ENCODE data around the gene THADA.

The THADA gene

DNA sequence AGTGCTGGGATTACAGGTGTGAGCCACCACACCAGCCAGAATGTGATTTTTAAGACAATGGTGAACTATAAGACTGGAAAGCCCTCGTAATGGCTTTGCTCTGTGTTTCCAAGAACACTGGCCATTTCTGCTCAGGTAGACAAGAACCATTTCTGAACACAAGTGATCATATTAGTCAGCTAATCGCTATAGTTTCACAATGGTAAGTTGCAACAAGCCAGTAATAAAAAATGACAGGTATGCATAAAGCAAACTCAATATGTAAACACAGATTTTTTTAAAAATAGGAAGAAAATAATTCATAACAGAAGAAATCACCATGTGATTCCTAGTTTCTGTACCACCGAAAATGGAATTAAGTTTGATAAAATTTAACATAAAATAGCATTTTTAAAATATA is 166.5 kb downstream of the THADA start:
- no peaks in the 10 kb centered on the region for H3K9me3 ChIP-seq (ENCODE audit: control extremely low read depth in 1 of 5, control insufficient read depth in 4 of 5, insufficient read depth in 2 of 5, low read depth in 1 of 5, low read length in 4 of 5)
- POLR2A ChIA-PET, result no interaction called here
- WGBS (ENCODE audit: insufficient coverage), result 100% methylated on average over 1 of the region's 3 CpGs

DNA sequence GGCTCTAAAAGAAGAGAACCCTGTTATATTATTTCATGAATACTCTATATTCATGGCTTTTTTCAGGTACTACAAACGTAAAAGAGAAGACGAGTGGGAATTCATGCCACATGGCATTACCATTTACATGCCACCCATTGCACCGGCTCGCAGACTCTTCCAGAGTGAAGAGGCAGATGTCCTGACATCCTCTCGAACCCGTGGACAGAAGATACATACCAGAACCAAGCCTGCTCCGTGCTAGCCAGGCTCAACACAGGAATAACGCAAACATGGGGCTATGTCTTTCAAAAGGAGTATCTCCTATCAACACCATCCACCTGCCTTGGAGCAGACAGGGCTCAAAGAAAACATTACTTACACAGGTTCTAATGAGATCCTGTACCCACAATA is 168.8 kb downstream of the THADA start:
- Histone ChIP-seq H3K27ac (ENCODE audit: insufficient read depth in 1 of 2, low read depth in 1 of 2, low read length in 2 of 2, poor library complexity in 1 of 2, severe bottlenecking in 2 of 2) (peak overlapping the region; percentile 83 to 91), H3K36me3 (ENCODE audit: control insufficient read depth in 4 of 4, insufficient read depth in 4 of 4, low read length in 3 of 4) (peaks cover 0 to 8% (median 0%) of the 10 kb centered on the region in 4 experiments), H3K4me3 (ENCODE audit: control insufficient read depth in 1 of 7, extremely low read depth in 1 of 7, insufficient read depth in 4 of 7, low read depth in 2 of 7, low read length in 6 of 7) (no peak overlapping the region), H3K4me1 (ENCODE audit: control extremely low read depth in 1 of 4, control insufficient read depth in 4 of 4, insufficient read depth in 4 of 4, low read length in 3 of 4) (peaks cover 18 to 38% (median 32%) of the 10 kb centered on the region in 4 experiments), H3K27me3 (replicated peaks in 2 of 5; ENCODE audit: control insufficient read depth in 4 of 5, insufficient read depth in 5 of 5, low read length in 4 of 5) (no peaks in the 10 kb centered on the region), H3K9me3 (ENCODE audit: control extremely low read depth in 1 of 5, control insufficient read depth in 4 of 5, insufficient read depth in 2 of 5, low read depth in 1 of 5, low read length in 4 of 5) (no peaks in the 10 kb centered on the region)
- 96% methylated on average over 7 of the region's 8 CpGs for WGBS (ENCODE audit: insufficient coverage)
- no peak for DNase-seq
- POLR2A ChIA-PET, result no interaction called here
- CTCF ChIA-PET, result interaction anchor here (0.9 to 1.1 kb wide), 2 partner anchors 16 to 50 kb away, joined by 3 read pairs; no protein-coding TSS in a partner anchor

More for the DNA sequence above, 166.5 kb downstream of the THADA start:
- no peaks in the 10 kb centered on the region for H3K27me3 ChIP-seq (replicated peaks in 2 of 5; ENCODE audit: control insufficient read depth in 4 of 5, insufficient read depth in 5 of 5, low read length in 4 of 5)
- DNase-seq, result no peak
- no peak overlapping the region for H3K27ac ChIP-seq (ENCODE audit: insufficient read depth in 1 of 2, low read depth in 1 of 2, low read length in 2 of 2, poor library complexity in 1 of 2, severe bottlenecking in 2 of 2)
- H3K4me3 ChIP-seq (ENCODE audit: control insufficient read depth in 1 of 7, extremely low read depth in 1 of 7, insufficient read depth in 4 of 7, low read depth in 2 of 7, low read length in 6 of 7), result no peak overlapping the region
- H3K36me3 ChIP-seq (ENCODE audit: control insufficient read depth in 4 of 4, insufficient read depth in 4 of 4, low read length in 3 of 4), result peaks cover 0 to 8% (median 2%) of the 10 kb centered on the region in 4 experiments
- H3K4me1 ChIP-seq (ENCODE audit: control extremely low read depth in 1 of 4, control insufficient read depth in 4 of 4, insufficient read depth in 4 of 4, low read length in 3 of 4), result peaks cover 17 to 30% (median 27%) of the 10 kb centered on the region in 4 experiments
- CTCF ChIA-PET, result interaction anchor here (0.9 kb wide), 1 partner anchor 40 kb away, joined by 3 read pairs; no protein-coding TSS in a partner anchor

DNA sequence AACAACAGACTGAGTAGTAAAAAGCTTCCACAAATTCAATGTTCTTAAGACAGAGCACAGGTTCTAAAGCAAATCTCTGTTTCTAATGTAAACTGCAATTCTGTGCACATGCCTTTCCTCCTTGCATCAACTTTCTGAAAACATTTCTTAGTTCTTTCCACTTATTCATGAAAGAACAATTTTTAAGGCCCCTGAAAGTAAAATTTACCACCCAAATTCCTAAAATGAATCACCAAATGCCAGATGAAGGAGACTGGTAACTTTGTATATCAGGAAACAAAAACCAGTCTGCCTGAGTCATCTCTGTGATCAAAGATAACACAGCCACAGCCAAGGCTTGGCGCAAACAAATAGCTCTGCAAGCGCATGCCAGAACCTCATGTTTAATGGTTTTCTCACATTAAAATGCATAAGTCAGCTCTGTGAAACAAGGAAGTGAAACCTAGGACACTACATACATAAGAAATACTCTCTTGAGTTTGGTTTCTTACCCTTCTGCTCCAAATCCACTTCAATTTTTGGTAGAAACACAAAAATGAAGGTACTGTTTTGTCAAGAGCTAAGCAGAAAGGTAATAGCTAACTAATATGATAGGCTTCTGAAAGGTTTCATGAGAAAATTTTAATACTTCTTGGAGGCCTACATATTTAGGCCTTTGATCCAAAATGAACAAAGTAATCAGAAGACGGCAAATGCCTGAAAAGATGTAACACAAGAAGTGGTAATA is 169.4 kb downstream of the THADA start:
- Histone ChIP-seq H3K4me1 (ENCODE audit: control extremely low read depth in 1 of 4, control insufficient read depth in 4 of 4, insufficient read depth in 4 of 4, low read length in 3 of 4) (peaks cover 18 to 38% (median 32%) of the 10 kb centered on the region in 4 experiments), H3K27me3 (replicated peaks in 2 of 5; ENCODE audit: control insufficient read depth in 4 of 5, insufficient read depth in 5 of 5, low read length in 4 of 5) (no peaks in the 10 kb centered on the region), H3K36me3 (ENCODE audit: control insufficient read depth in 4 of 4, insufficient read depth in 4 of 4, low read length in 3 of 4) (peaks cover 0 to 8% (median 0%) of the 10 kb centered on the region in 4 experiments), H3K27ac (ENCODE audit: insufficient read depth in 1 of 2, low read depth in 1 of 2, low read length in 2 of 2, poor library complexity in 1 of 2, severe bottlenecking in 2 of 2) (peak overlapping the region; percentile 83 to 91), H3K9me3 (ENCODE audit: control extremely low read depth in 1 of 5, control insufficient read depth in 4 of 5, insufficient read depth in 2 of 5, low read depth in 1 of 5, low read length in 4 of 5) (no peaks in the 10 kb centered on the region), H3K4me3 (ENCODE audit: control insufficient read depth in 1 of 7, extremely low read depth in 1 of 7, insufficient read depth in 4 of 7, low read depth in 2 of 7, low read length in 6 of 7) (no peak overlapping the region)
- ChIA-PET CTCF (interaction anchor here (0.9 to 1.6 kb wide), 4 partner anchors 15 to 198 kb away, joined by 3 to 5 read pairs (median 3); no protein-coding TSS in a partner anchor), POLR2A (interaction anchor here (0.7 kb wide), 1 partner anchor 149 kb away, joined by 3 read pairs; no protein-coding TSS in a partner anchor)
- peak; percentile 94 to 99 (median 97) for DNase-seq
- 0% methylated on average over 1 of the region's 3 CpGs for WGBS (ENCODE audit: insufficient coverage)

DNA sequence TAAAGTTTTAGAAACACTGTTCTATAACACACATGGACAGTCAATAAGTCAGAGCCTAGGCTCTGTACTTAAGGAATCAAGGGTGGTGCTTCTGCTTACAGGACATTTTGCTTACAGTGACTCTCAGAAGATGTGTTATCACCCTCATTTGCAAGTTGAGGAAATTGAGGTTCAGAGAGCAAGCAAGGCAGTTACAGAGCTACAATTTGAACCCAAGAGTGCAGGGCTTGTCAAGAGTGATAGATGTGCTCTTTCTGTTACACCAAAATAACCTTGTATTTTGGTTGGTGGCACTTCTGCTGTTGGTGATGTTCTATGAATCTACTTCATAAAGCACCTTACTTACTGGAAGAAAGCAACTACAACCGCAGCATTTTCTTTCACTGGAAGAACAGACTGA is 170.2 kb downstream of the THADA start:
- peaks cover 0 to 8% (median 0%) of the 10 kb centered on the region in 4 experiments for H3K36me3 ChIP-seq (ENCODE audit: control insufficient read depth in 4 of 4, insufficient read depth in 4 of 4, low read length in 3 of 4)
- POLR2A ChIA-PET, result interaction anchor here (0.7 kb wide), 1 partner anchor 149 kb away, joined by 3 read pairs; no protein-coding TSS in a partner anchor
- WGBS (ENCODE audit: insufficient coverage), result no CpG with 5 or more reads among the region's 1 CpG
- CTCF ChIA-PET, result interaction anchor here (1.5 to 1.6 kb wide), 2 partner anchors 58 to 197 kb away, joined by 3 to 5 read pairs; no protein-coding TSS in a partner anchor
- H3K27me3 ChIP-seq (replicated peaks in 2 of 5; ENCODE audit: control insufficient read depth in 4 of 5, insufficient read depth in 5 of 5, low read length in 4 of 5), result no peaks in the 10 kb centered on the region
- no peak overlapping the region for H3K4me3 ChIP-seq (ENCODE audit: control insufficient read depth in 1 of 7, extremely low read depth in 1 of 7, insufficient read depth in 4 of 7, low read depth in 2 of 7, low read length in 6 of 7)
- peak in 1 of 3 donors; percentile 40 for DNase-seq
- H3K9me3 ChIP-seq (ENCODE audit: control extremely low read depth in 1 of 5, control insufficient read depth in 4 of 5, insufficient read depth in 2 of 5, low read depth in 1 of 5, low read length in 4 of 5), result no peaks in the 10 kb centered on the region
- peak overlapping the region; percentile 47 to 91 for H3K27ac ChIP-seq (ENCODE audit: insufficient read depth in 1 of 2, low read depth in 1 of 2, low read length in 2 of 2, poor library complexity in 1 of 2, severe bottlenecking in 2 of 2)
- H3K4me1 ChIP-seq (ENCODE audit: control extremely low read depth in 1 of 4, control insufficient read depth in 4 of 4, insufficient read depth in 4 of 4, low read length in 3 of 4), result peaks cover 18 to 38% (median 32%) of the 10 kb centered on the region in 4 experiments

DNA sequence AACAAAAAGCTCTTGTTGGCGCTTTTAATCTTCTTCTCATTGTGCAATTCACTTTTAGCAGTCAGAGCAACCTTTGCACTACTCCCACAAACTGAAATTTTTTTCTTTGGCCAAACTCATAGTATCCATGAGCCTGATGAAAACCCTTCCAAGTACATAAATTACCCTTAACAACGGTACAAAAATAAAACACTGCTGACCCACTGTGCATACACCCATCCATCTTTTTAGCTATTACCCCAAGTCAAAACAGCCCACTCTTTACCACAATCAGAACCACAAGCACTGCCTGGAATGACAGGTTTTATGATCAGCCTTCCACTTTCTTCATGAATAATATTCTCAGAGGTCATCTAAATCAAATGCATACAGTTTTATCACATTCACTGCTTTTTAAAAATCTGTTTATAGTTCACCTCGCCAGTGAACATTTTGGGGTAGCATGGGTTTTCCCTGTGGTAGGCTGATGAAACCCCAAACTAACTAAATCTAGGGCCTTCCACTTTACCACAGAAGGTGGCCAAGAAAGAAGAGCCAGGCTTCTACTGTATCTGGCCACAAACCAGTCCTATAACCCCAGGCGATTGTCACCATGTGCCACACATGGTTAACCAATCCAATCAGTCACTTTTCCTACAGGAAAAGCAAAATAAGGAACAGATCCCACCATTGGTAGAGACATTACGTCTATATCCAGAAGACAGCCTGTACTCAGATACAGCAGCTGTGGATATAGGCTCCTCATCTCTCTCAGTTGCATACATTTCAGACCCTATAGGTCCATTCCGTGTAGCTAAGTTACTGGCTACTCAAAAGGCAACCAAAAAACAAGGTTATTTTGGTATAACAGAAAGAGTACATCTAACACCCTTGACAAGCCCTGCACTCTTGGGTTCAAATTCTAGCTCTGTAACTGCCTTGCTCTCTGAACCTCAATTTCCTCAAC is 171.3 kb downstream of the THADA start:
- Histone ChIP-seq H3K27ac (ENCODE audit: insufficient read depth in 1 of 2, low read depth in 1 of 2, low read length in 2 of 2, poor library complexity in 1 of 2, severe bottlenecking in 2 of 2) (peak overlapping the region in 1 of 2 experiments; percentile 91), H3K4me3 (ENCODE audit: control insufficient read depth in 1 of 7, extremely low read depth in 1 of 7, insufficient read depth in 4 of 7, low read depth in 2 of 7, low read length in 6 of 7) (no peak overlapping the region), H3K4me1 (ENCODE audit: control extremely low read depth in 1 of 4, control insufficient read depth in 4 of 4, insufficient read depth in 4 of 4, low read length in 3 of 4) (peaks cover 18 to 38% (median 32%) of the 10 kb centered on the region in 4 experiments), H3K27me3 (replicated peaks in 2 of 5; ENCODE audit: control insufficient read depth in 4 of 5, insufficient read depth in 5 of 5, low read length in 4 of 5) (no peaks in the 10 kb centered on the region), H3K36me3 (ENCODE audit: control insufficient read depth in 4 of 4, insufficient read depth in 4 of 4, low read length in 3 of 4) (peaks cover 0 to 8% (median 0%) of the 10 kb centered on the region in 4 experiments), H3K9me3 (ENCODE audit: control extremely low read depth in 1 of 5, control insufficient read depth in 4 of 5, insufficient read depth in 2 of 5, low read depth in 1 of 5, low read length in 4 of 5) (no peaks in the 10 kb centered on the region)
- ChIA-PET POLR2A (no interaction called here), CTCF (interaction anchor here (1.6 kb wide), 1 partner anchor 196 kb away, joined by 5 read pairs; no protein-coding TSS in a partner anchor)
- peak in 1 of 3 donors; percentile 33 for DNase-seq
- 53% methylated on average over 3 of the region's 6 CpGs for WGBS (ENCODE audit: insufficient coverage)

DNA sequence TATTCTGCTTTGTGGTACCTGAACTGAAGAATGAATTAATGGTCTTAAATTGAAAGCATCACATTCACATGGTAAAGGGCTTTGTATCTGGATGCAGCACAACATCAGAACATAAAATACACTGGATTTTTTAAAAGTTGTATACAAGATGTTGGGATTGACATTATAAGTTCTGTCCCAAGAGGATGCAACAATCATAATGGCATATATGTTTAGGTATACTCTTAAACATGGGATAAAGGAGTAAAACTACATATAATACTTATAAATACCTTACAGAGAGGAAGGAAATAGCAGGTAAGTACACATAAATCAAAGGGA is 171.9 kb downstream of the THADA start:
- ChIA-PET POLR2A (no interaction called here), CTCF (no interaction called here)
- no peak overlapping the region for H3K4me3 ChIP-seq (ENCODE audit: control insufficient read depth in 1 of 7, extremely low read depth in 1 of 7, insufficient read depth in 4 of 7, low read depth in 2 of 7, low read length in 6 of 7)
- H3K36me3 ChIP-seq (ENCODE audit: control insufficient read depth in 4 of 4, insufficient read depth in 4 of 4, low read length in 3 of 4), result peaks cover 0 to 14% (median 0%) of the 10 kb centered on the region in 4 experiments
- peaks cover 18 to 38% (median 32%) of the 10 kb centered on the region in 4 experiments for H3K4me1 ChIP-seq (ENCODE audit: control extremely low read depth in 1 of 4, control insufficient read depth in 4 of 4, insufficient read depth in 4 of 4, low read length in 3 of 4)
- H3K9me3 ChIP-seq (ENCODE audit: control extremely low read depth in 1 of 5, control insufficient read depth in 4 of 5, insufficient read depth in 2 of 5, low read depth in 1 of 5, low read length in 4 of 5), result no peaks in the 10 kb centered on the region
- H3K27me3 ChIP-seq (replicated peaks in 2 of 5; ENCODE audit: control insufficient read depth in 4 of 5, insufficient read depth in 5 of 5, low read length in 4 of 5), result no peaks in the 10 kb centered on the region
- DNase-seq, result no peak
- no peak overlapping the region for H3K27ac ChIP-seq (ENCODE audit: insufficient read depth in 1 of 2, low read depth in 1 of 2, low read length in 2 of 2, poor library complexity in 1 of 2, severe bottlenecking in 2 of 2)

Data from common myeloid progenitor, CD34-positive (primary cell).